GDM1 (cell line): Measurements from ENCODE around the gene MARK2.

ENCODE experiments used
- DNase-seq: peaks from one replicate; lab custom pipeline; 2025; lab: John Stamatoyannopoulos, UW

MARK2 gene

GRCh38 chr11:63929616-63930015 lies 90.7 kb downstream of the MARK2 start:
- no peak for DNase-seq

GRCh38 chr11:63931045-63931444 lies 92.1 kb downstream of the MARK2 start:
- no peak for DNase-seq

- DNase-seq = no peak
These were observed 93.0 kb downstream of the MARK2 start for GRCh38 chr11:63931876-63932275.

GRCh38 chr11:63933459-63933858 lies 94.5 kb downstream of the MARK2 start:
- no peak for DNase-seq

- DNase-seq = no peak
These were observed 99.0 kb downstream of the MARK2 start for GRCh38 chr11:63937713-63938478.

GRCh38 chr11:63938479-63939396 lies 99.8 kb downstream of the MARK2 start, which contains the start of gene NAA40:
TSS of gene NAA40 (plus strand) at chr11:63939002. CDS start at chr11:63939097, 95 bp downstream.
- DNase-seq = peak; percentile 97

- no peak for DNase-seq
These were observed 100.5 kb downstream of the MARK2 start for GRCh38 chr11:63939397-63939891.

GRCh38 chr11:63940786-63941185 lies 101.9 kb downstream of the MARK2 start:
- DNase-seq = peak; percentile 17

- no peak for DNase-seq
These were observed 103.0 kb downstream of the MARK2 start for GRCh38 chr11:63941901-63942300.

- DNase-seq = no peak
These were observed 103.9 kb downstream of the MARK2 start for GRCh38 chr11:63942803-63943202.

GRCh38 chr11:63944987-63945386 lies 106.1 kb downstream of the MARK2 start:
- no peak for DNase-seq

- peak; percentile 7 for DNase-seq
These were observed 106.7 kb downstream of the MARK2 start for GRCh38 chr11:63945477-63946163.

- DNase-seq = no peak
These were observed 113.0 kb downstream of the MARK2 start for GRCh38 chr11:63951779-63952536.

GRCh38 chr11:63952570-63952969 lies 113.7 kb downstream of the MARK2 start:
- no peak for DNase-seq

GRCh38 chr11:63958008-63958407 lies 119.1 kb downstream of the MARK2 start:
- DNase-seq = no peak
